ENCODE results near the gene CLK2. TPM values are rescaled to one million over a fixed set of nuclear protein-coding genes. Genes with fewer than 3 reads are reported as not detected.

The CLK2 gene
- total RNA-seq, 2 donors from 2014 or later: 9.8 to 16.4 TPM

GRCh38 chr1:155300553-155301329 lies 27.4 kb upstream of the CLK2 start:
- Histone ChIP-seq H3K9me3 (no peaks in the 10 kb centered on the region), H3K27ac (no peak overlapping the region), H3K27me3 (peaks cover 0 to 2% of the 10 kb centered on the region in 2 donors), H3K36me3 (no peaks in the 10 kb centered on the region), H3K4me3 (no peak overlapping the region), H3K4me1 (no peaks in the 10 kb centered on the region)
- DNase-seq (ENCODE audit: low spot score): no peak
- TF ChIP-seq CTCF (IDR thresholded peaks at IDR 0.05): no peak

GRCh38 chr1:155300024-155300423 lies 26.7 kb upstream of the CLK2 start:
- H3K27ac ChIP-seq: no peak overlapping the region
- H3K4me1 ChIP-seq: peaks cover 0 to 5% of the 10 kb centered on the region in 2 donors
- DNase-seq (ENCODE audit: low spot score): no peak
- no peak overlapping the region for H3K4me3 ChIP-seq
- no peaks in the 10 kb centered on the region for H3K36me3 ChIP-seq
- peaks cover 0 to 10% of the 10 kb centered on the region in 2 donors for H3K27me3 ChIP-seq
- TF ChIP-seq CTCF (IDR thresholded peaks at IDR 0.05): no peak
- H3K9me3 ChIP-seq: no peaks in the 10 kb centered on the region

- Histone ChIP-seq H3K4me1 (peaks cover 0 to 7% of the 10 kb centered on the region in 2 donors), H3K4me3 (no peak overlapping the region), H3K27me3 (peaks cover 0 to 10% of the 10 kb centered on the region in 2 donors), H3K9me3 (no peaks in the 10 kb centered on the region), H3K36me3 (no peaks in the 10 kb centered on the region), H3K27ac (no peak overlapping the region)
- no peak for TF ChIP-seq CTCF (IDR thresholded peaks at IDR 0.05)
- no peak for DNase-seq (ENCODE audit: low spot score)
Measured at GRCh38 chr1:155297384-155297783, 24.1 kb upstream of the CLK2 start.

GRCh38 chr1:155296661-155297060 lies 23.4 kb upstream of the CLK2 start:
- H3K27ac ChIP-seq: no peak overlapping the region
- H3K27me3 ChIP-seq: peaks cover 0 to 10% of the 10 kb centered on the region in 2 donors
- DNase-seq (ENCODE audit: low spot score): no peak
- H3K9me3 ChIP-seq: no peaks in the 10 kb centered on the region
- H3K4me3 ChIP-seq: no peak overlapping the region
- peaks cover 0 to 7% of the 10 kb centered on the region in 2 donors for H3K4me1 ChIP-seq
- no peaks in the 10 kb centered on the region for H3K36me3 ChIP-seq
- TF ChIP-seq CTCF (IDR thresholded peaks at IDR 0.05): no peak

- TF ChIP-seq CTCF (IDR thresholded peaks at IDR 0.05): no peak
- H3K36me3 ChIP-seq: no peaks in the 10 kb centered on the region
- no peak overlapping the region for H3K27ac ChIP-seq
- DNase-seq (ENCODE audit: low spot score): no peak
- no peaks in the 10 kb centered on the region for H3K9me3 ChIP-seq
- H3K4me1 ChIP-seq: peaks cover 0 to 7% of the 10 kb centered on the region in 2 donors
- no peak overlapping the region for H3K4me3 ChIP-seq
- H3K27me3 ChIP-seq: peaks cover 0 to 10% of the 10 kb centered on the region in 2 donors
Measured at GRCh38 chr1:155295942-155296267, 22.6 kb upstream of the CLK2 start.
